Lower leg skin (tissue), 4 donors: Measurements from ENCODE around the gene LTB4R. TPM values are rescaled to one million over a fixed set of nuclear protein-coding genes. Genes with fewer than 3 reads are reported as not detected.

Experiments
- DNase-seq, 2 donors: peaks; one replicate each; pipeline ENCODE4 v3.0.0-alpha.2; 2019; ENCODE audit warnings: low spot score in 2 of 2
- H3K4me3 ChIP-seq: fragments of 200-600 bp; sonication (generic); 2 replicates; pipeline ENCODE4 v1.5.1; 2017; ENCODE audit warnings: mild to moderate bottlenecking, low read depth; ENCODE audit not compliant: poor library complexity, severe bottlenecking
- CTCF ChIP-seq, 3 donors: fragments of 450-650 bp; IDR thresholded peaks; one replicate each; pipeline ENCODE4 v1.5.1; 2016; ENCODE audit warnings: antibody characterized with exemption in 3 of 3, mild to moderate bottlenecking in 3 of 3, moderate library complexity in 2 of 3
- POLR2A ChIP-seq, 2 donors: fragments of 450-650 bp; IDR thresholded peaks; one replicate each; pipeline ENCODE4 v1.6.1; 2016 to 2017; ENCODE audit warnings: antibody characterized with exemption in 2 of 2, mild to moderate bottlenecking in 1 of 2, moderate library complexity in 1 of 2
- WGBS, 2 donors: methylation state at CpG; one replicate each; pipeline ENCODE4 v1.1.5; 2018; 5-methylcytosine and 5-hydroxymethylcytosine counted together
- intact Hi-C: fragments of 100-400 bp; cut with DNase I; formaldehyde crosslinking; loops from one replicate; pipeline ENCODE4 v1.15.0; 2023; ENCODE audit warnings: low total_unique reads
- total RNA-seq, 4 donors: library from RNA; depleted of rRNA; stranded (reverse); fragments of >200 nt; gene quantifications; one replicate each; pipeline ENCODE4 v1.1.0, GENCODE V29; 2016

The LTB4R gene
- total RNA-seq, 4 donors from 2014 or later, result 58.9 to 118 (median 70.9) TPM

DNA sequence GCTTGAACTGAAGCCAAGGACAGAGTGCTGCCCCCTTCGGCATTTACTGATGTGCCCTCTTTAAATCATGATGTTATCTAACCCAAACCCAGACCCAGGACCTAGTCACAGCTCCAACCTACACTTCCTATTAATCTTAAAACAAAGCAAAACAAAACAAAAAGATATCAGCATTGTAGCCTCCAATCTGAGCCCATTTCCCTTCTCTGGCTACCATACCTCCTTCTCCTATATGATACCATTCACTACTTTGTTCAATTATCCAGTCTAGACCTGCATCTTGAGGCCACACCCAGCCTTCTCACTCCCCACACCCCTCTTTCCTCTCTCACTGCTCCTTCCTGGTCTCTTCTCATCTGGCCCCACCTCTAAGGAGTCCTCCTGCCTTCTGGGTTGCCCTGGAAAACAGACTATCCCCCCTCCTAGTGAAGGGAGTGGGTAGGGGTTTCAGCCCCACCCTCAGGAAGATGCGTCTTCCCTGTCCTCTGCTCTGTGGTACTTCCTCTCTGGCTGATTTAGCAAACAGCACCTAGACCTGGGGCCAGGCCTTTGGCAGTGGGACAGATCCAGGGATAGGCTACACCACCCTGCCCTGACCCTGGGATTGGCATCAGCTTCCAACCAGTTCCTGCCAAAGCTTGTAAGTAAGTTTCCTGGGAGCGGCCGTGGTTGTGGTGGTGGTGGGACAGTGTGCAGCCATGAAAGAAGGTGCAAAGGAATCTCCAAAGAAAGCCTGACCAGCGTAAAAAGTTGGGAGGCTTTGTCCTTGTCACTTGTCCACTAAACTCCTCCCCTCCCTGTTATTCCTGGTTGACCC is 3.3 kb downstream of the LTB4R start:
- DNase-seq, result peak in 1 of 2 donors; percentile 87
- TF ChIP-seq POLR2A (IDR thresholded peaks at IDR 0.05) (no peak), CTCF (IDR thresholded peaks at IDR 0.05) (no peak)
- intact Hi-C loops, result no loop called here
- H3K4me3 ChIP-seq, result no peak overlapping the region
- 43 to 53% methylated on average over 5 of the region's 5 CpGs for WGBS, 2 donors

GRCh38 chr14:24315243-24315806 is 4.0 kb downstream of the LTB4R start:
- 59 to 67% methylated on average over 10 of the region's 10 CpGs for WGBS, 2 donors
- no peak overlapping the region for H3K4me3 ChIP-seq
- intact Hi-C loops, result no loop called here
- TF ChIP-seq POLR2A (IDR thresholded peaks at IDR 0.05), result no peak
- no peak for TF ChIP-seq CTCF (IDR thresholded peaks at IDR 0.05)
- no peak for DNase-seq

GRCh38 chr14:24315807-24316596 is 4.7 kb downstream of the LTB4R start:
- peak in 1 of 2 donors; percentile 91 for DNase-seq
- TF ChIP-seq POLR2A (IDR thresholded peaks at IDR 0.05) (no peak), CTCF (IDR thresholded peaks at IDR 0.05) (peak in 1 of 3 donors; percentile 62)
- H3K4me3 ChIP-seq, result no peak overlapping the region
- intact Hi-C loops, result no loop called here
- 35% methylated on average over 56 to 70 of the region's 70 CpGs for WGBS, 2 donors

GRCh38 chr14:24316597-24316950 is 5.3 kb downstream of the LTB4R start:
- no peak for TF ChIP-seq CTCF (IDR thresholded peaks at IDR 0.05)
- TF ChIP-seq POLR2A (IDR thresholded peaks at IDR 0.05), result no peak
- no peak overlapping the region for H3K4me3 ChIP-seq
- intact Hi-C loops, result no loop called here
- DNase-seq, result peak in 1 of 2 donors; percentile 87
- 32 to 41% methylated on average over 18 of the region's 18 CpGs for WGBS, 2 donors

DNA sequence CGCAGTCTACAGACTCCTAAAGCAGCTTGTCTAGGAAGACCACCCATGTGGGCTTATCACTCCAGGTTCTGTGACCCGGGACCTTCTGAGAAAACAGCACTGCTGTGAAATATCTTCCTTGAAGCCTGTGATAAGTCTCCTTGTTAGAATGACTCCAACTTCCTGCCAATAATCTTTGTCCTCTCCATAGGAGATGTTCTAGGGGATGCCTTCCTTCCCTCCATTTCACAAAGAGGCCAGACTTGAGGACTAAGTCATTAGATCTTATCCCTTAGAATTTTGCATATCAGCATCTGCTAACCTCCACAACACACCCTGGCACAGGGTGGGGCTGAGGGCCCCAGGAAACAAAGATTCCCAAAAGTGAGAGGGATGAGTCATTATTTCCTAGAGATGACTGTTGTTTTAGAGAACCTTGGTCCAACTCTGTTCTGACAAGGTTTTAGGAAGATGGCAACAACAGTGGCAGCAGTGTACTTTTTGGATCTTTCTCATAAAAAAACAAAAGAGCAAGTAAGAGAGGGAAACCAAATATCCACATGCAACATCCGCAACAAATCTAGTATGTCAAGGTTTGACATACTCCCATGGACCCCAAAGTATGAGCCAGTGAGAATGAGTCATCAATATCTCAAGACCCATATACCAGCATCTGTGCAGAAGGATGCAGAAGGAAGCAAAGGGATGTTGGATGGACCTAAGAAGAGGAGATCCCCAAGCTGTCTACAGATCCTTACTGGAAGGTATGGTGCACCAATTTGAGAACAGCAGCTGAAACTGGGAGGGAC is 6.0 kb downstream of the LTB4R start:
- H3K4me3 ChIP-seq, result no peak overlapping the region
- TF ChIP-seq CTCF (IDR thresholded peaks at IDR 0.05) (no peak), POLR2A (IDR thresholded peaks at IDR 0.05) (no peak)
- WGBS, 2 donors, result 58 to 71% methylated on average over 3 of the region's 3 CpGs
- intact Hi-C loops, result no loop called here
- DNase-seq, result no peak
